ENCODE data around the gene MCTP1.

MCTP1 gene

GRCh38 chr5:95107138-95107537 is 177.8 kb downstream of the MCTP1 start:
- no peaks in the 10 kb centered on the region for H3K9me3 ChIP-seq (replicated peaks; ENCODE audit: insufficient read depth, low read length)
- H3K36me3 ChIP-seq (replicated peaks; ENCODE audit: insufficient read depth, low read length), result no peaks in the 10 kb centered on the region
- no peaks in the 10 kb centered on the region for H3K79me2 ChIP-seq (ENCODE audit: low read length)
- H3K27me3 ChIP-seq (replicated peaks; ENCODE audit: insufficient read depth, low read length), result no peaks in the 10 kb centered on the region
- H4K20me1 ChIP-seq (ENCODE audit: insufficient read depth, low read length), result no peaks in the 10 kb centered on the region
- no peak for TF ChIP-seq EZH2 (optimal IDR thresholded peaks at IDR 0.05; ENCODE audit: low read depth, low read length)
- TF ChIP-seq EZH2phosphoT487 (IDR thresholded peaks at IDR 0.05; ENCODE audit: low read length), result no peak
- TF ChIP-seq CTCF (IDR thresholded peaks at IDR 0.05; ENCODE audit: low read length), result no peak
- DNase-seq, result no peak
- H3K27ac ChIP-seq (ENCODE audit: low read length), result no peak overlapping the region
- H3K4me2 ChIP-seq (ENCODE audit: low read depth, low read length), result no peak overlapping the region
- no peak overlapping the region for H3K9ac ChIP-seq (ENCODE audit: low read length)
- no peaks in the 10 kb centered on the region for H3K4me1 ChIP-seq (ENCODE audit: low read length)
- H3F3A ChIP-seq (ENCODE audit: insufficient read depth, low read length), result no peaks in the 10 kb centered on the region
- H2AFZ ChIP-seq (ENCODE audit: low read length), result no peak overlapping the region
- no peaks in the 10 kb centered on the region for H3K9me2 ChIP-seq (replicated peaks; ENCODE audit: insufficient read depth, low read length)
- no peak overlapping the region for H3K4me3 ChIP-seq (ENCODE audit: low read length)

- Histone ChIP-seq H3K9me2 (replicated peaks; ENCODE audit: insufficient read depth, low read length) (no peaks in the 10 kb centered on the region), H3K9me3 (replicated peaks; ENCODE audit: insufficient read depth, low read length) (no peaks in the 10 kb centered on the region), H3K9ac (ENCODE audit: low read length) (no peak overlapping the region), H2AFZ (ENCODE audit: low read length) (no peak overlapping the region), H3K27ac (ENCODE audit: low read length) (no peak overlapping the region), H3K4me1 (ENCODE audit: low read length) (no peaks in the 10 kb centered on the region), H3F3A (ENCODE audit: insufficient read depth, low read length) (no peaks in the 10 kb centered on the region), H3K4me2 (ENCODE audit: low read depth, low read length) (no peak overlapping the region), H3K79me2 (ENCODE audit: low read length) (no peaks in the 10 kb centered on the region), H3K36me3 (replicated peaks; ENCODE audit: insufficient read depth, low read length) (no peaks in the 10 kb centered on the region), H3K27me3 (replicated peaks; ENCODE audit: insufficient read depth, low read length) (no peaks in the 10 kb centered on the region), H4K20me1 (ENCODE audit: insufficient read depth, low read length) (no peaks in the 10 kb centered on the region), H3K4me3 (ENCODE audit: low read length) (no peak overlapping the region)
- no peak for DNase-seq
- no peak for TF ChIP-seq EZH2 (optimal IDR thresholded peaks at IDR 0.05; ENCODE audit: low read depth, low read length)
- no peak for TF ChIP-seq CTCF (IDR thresholded peaks at IDR 0.05; ENCODE audit: low read length)
- no peak for TF ChIP-seq EZH2phosphoT487 (IDR thresholded peaks at IDR 0.05; ENCODE audit: low read length)
Observed at GRCh38 chr5:95105638-95106037, 179.3 kb downstream of the MCTP1 start.

- no peaks in the 10 kb centered on the region for H3K79me2 ChIP-seq (ENCODE audit: low read length)
Observed at GRCh38 chr5:95102687-95103086, 182.2 kb downstream of the MCTP1 start.

More at GRCh38 chr5:95102687-95103086, 182.2 kb downstream of the MCTP1 start:
- Histone ChIP-seq H3K9me3 (replicated peaks; ENCODE audit: insufficient read depth, low read length) (no peaks in the 10 kb centered on the region), H3F3A (ENCODE audit: insufficient read depth, low read length) (no peaks in the 10 kb centered on the region), H3K4me1 (ENCODE audit: low read length) (no peaks in the 10 kb centered on the region), H3K27me3 (replicated peaks; ENCODE audit: insufficient read depth, low read length) (no peaks in the 10 kb centered on the region), H2AFZ (ENCODE audit: low read length) (no peak overlapping the region), H3K9ac (ENCODE audit: low read length) (no peak overlapping the region), H3K27ac (ENCODE audit: low read length) (no peak overlapping the region), H3K4me3 (ENCODE audit: low read length) (no peak overlapping the region), H3K4me2 (ENCODE audit: low read depth, low read length) (no peak overlapping the region), H3K9me2 (replicated peaks; ENCODE audit: insufficient read depth, low read length) (no peaks in the 10 kb centered on the region), H3K36me3 (replicated peaks; ENCODE audit: insufficient read depth, low read length) (no peaks in the 10 kb centered on the region), H4K20me1 (ENCODE audit: insufficient read depth, low read length) (no peaks in the 10 kb centered on the region)
- no peak for DNase-seq
- TF ChIP-seq EZH2phosphoT487 (IDR thresholded peaks at IDR 0.05; ENCODE audit: low read length) (no peak), EZH2 (optimal IDR thresholded peaks at IDR 0.05; ENCODE audit: low read depth, low read length) (no peak), CTCF (IDR thresholded peaks at IDR 0.05; ENCODE audit: low read length) (no peak)

Measured in MM.1S (cell line).